Spinal cord (tissue), 10 donors: ENCODE results near the gene HMOX2. TPM values are rescaled to one million over a fixed set of nuclear protein-coding genes. Genes with fewer than 3 reads are reported as not detected.

Experiments used
- DNase-seq, 6 donors: peaks; one replicate each; pipeline versions ENCODE4 v3.0.0 to v3.0.0-alpha.2; 2013 to 2015; ENCODE audit warnings: low spot score in 6 of 6, low read depth in 4 of 6
- H3K27ac ChIP-seq: one replicate; pipeline ENCODE4 v1.5.1; 2013; ENCODE audit warnings: low read depth, low read length, control low read depth
- H3K27me3 ChIP-seq: one replicate; pipeline ENCODE4 v1.6.1; 2013; ENCODE audit warnings: low read length; ENCODE audit not compliant: control insufficient read depth, insufficient read depth
- H3K36me3 ChIP-seq: one replicate; pipeline ENCODE4 v1.6.1; 2013; ENCODE audit warnings: low read length; ENCODE audit not compliant: control insufficient read depth, insufficient read depth
- H3K4me1 ChIP-seq: one replicate; pipeline ENCODE4 v1.6.1; 2013; ENCODE audit warnings: low read length; ENCODE audit not compliant: control insufficient read depth, insufficient read depth
- H3K4me3 ChIP-seq: one replicate; pipeline ENCODE4 v1.5.1; 2013; ENCODE audit warnings: low read depth, low read length, control low read depth
- H3K9me3 ChIP-seq: one replicate; pipeline ENCODE4 v1.6.1; 2013; ENCODE audit warnings: low read length; ENCODE audit not compliant: control insufficient read depth, insufficient read depth
- WGBS: methylation state at CpG from one replicate; pipeline ENCODE4 v1.1.5; 2013; ENCODE audit warnings: missing lambda C conversion rate; ENCODE audit not compliant: insufficient coverage; 5-methylcytosine and 5-hydroxymethylcytosine counted together
- polyA plus RNA-seq, 2 donors: library from polyadenylated mRNA; unstranded; fragments of 120-200 nt; gene quantifications; one replicate each; pipeline ENCODE4 v1.2.1, GENCODE V29; 2013; ENCODE audit not compliant: insufficient read length in 2 of 2
- total RNA-seq, 2 donors: library from RNA; depleted of rRNA in 1 of 2; stranded (reverse); fragments of 120-200 nt in 1 of 2; fragments of >200 nt in 1 of 2; gene quantifications; one replicate each; pipeline versions ENCODE4 v1.2.3 to v1.2.4, GENCODE V29; 2013 to 2014
- donor health status: healthy.

The HMOX2 gene
- total and polyA plus RNA-seq, 4 donors: 64.5 to 130 (median 90.1) TPM

DNA sequence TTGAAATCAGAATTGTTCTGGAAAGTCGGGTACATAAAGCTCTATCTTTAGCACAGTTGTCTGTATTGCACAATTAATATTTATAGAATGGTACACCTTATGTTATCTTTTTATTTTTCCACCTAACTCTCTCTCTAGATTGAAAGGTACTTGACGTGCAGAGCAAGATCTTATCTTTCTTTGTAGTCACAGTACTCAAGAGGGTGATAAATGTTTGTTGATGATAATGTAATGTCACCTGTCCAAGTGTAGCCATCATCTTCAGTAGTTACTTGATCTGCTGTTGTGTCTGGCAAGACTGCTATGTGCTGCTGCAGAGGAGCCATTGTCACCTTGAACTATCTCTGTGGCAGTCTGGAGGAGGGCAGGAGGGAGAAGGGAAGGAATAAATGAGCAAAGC, 5.3 kb downstream of the HMOX2 start:
- no CpG with 5 or more reads among the region's 2 CpGs for WGBS
- no peak overlapping the region for H3K27ac ChIP-seq
- no peak overlapping the region for H3K4me3 ChIP-seq
- H3K27me3 ChIP-seq: no peaks in the 10 kb centered on the region
- peaks cover 13% of the 10 kb centered on the region for H3K4me1 ChIP-seq
- H3K9me3 ChIP-seq: no peaks in the 10 kb centered on the region
- DNase-seq: no peak
- peaks cover 19% of the 10 kb centered on the region for H3K36me3 ChIP-seq

DNA sequence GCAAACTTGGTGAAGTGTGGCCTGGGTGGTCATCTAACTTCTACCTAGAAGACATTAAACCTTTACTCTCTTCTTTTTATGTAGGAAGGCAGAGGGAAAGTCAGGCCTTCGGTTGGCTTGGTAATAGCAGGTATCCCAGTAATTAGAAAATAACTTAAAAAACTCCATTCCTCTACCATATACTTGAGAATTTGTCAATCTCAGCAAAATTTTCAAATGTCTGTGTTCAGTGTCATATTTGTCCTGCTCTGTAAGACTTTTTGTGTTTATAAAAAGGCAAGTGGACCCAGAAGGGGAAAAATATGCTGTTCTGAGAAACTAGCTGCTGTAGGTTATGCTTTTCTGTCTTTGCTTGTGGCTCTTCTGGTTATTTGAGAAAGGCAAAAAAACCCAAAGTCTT, 5.8 kb downstream of the HMOX2 start:
- peaks cover 8% of the 10 kb centered on the region for H3K4me1 ChIP-seq
- H3K36me3 ChIP-seq: peaks cover 21% of the 10 kb centered on the region
- H3K4me3 ChIP-seq: no peak overlapping the region
- H3K9me3 ChIP-seq: no peaks in the 10 kb centered on the region
- DNase-seq: no peak
- H3K27ac ChIP-seq: no peak overlapping the region
- H3K27me3 ChIP-seq: no peaks in the 10 kb centered on the region
- WGBS: no CpG with 5 or more reads among the region's 1 CpG

DNA sequence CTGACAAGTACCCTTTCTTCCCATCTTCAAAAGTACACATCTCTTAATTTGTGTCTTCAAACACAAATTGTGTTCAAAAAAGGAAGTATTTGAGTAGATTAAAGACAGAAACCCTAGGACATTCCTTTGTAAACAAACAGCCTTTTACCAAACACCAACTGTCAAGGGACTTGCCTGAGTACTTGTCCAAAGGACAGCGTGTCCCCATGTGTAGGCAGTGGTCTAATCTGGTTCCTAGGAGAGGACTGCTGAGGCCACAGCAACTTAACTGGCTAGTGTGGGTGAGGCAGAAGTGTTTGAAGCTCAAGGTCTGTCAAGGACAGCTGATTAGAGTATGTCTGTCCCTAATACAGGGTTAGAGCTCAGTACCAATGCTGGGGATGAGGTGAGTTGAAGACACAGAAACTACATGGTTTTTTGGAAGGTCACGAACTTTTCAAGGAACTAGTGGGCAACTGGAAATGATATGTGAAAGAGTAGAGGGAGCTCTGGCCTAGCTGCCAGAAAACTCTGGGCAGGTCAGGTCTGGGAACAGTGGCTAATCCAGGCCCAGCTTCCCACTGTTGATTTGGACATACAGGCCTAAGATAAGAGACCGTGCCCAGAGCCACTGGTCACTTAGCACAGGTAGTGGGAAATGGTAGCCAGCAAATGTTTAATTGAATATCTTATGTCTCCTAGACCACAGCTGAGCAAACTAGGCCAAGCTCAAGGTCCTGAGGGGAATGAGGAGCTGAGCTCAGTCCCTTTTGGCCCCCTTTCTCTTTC, 10.1 kb downstream of the HMOX2 start:
- H3K27ac ChIP-seq: no peak overlapping the region
- no peaks in the 10 kb centered on the region for H3K9me3 ChIP-seq
- WGBS: 95% methylated on average over 3 of the region's 3 CpGs
- peaks cover 30% of the 10 kb centered on the region for H3K36me3 ChIP-seq
- DNase-seq: no peak
- no peaks in the 10 kb centered on the region for H3K4me1 ChIP-seq
- H3K4me3 ChIP-seq: no peak overlapping the region
- H3K27me3 ChIP-seq: no peaks in the 10 kb centered on the region

DNA sequence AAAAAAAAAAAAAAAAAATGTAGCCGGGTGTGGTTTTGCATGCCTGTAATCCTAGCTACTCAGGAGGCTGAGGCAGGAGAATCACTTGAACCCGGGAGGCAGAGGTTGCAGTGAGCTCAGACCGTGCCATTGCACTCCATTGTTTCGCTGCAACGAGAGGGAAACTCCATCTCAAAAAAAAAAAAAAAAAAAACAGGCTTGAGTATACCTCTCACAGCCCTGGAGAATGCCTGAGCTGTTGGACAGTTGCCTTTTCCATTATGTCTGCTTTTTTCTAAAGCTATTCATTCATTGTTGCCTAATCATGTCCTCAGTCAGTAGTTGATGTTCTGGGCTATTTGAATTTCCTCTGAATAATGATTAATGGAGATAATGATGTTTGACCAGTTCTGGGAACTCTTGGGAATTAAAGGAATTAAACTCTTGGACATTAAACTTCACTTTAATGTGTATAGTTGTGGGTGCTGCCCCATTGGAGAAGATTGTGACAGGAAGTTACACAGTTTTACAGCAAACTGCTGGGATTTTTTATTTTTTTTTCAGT, 11.8 kb downstream of the HMOX2 start:
- WGBS: 39% methylated on average over 4 of the region's 5 CpGs
- no peak overlapping the region for H3K27ac ChIP-seq
- peaks cover 30% of the 10 kb centered on the region for H3K36me3 ChIP-seq
- no peak overlapping the region for H3K4me3 ChIP-seq
- H3K9me3 ChIP-seq: no peaks in the 10 kb centered on the region
- no peak for DNase-seq
- H3K27me3 ChIP-seq: no peaks in the 10 kb centered on the region
- no peaks in the 10 kb centered on the region for H3K4me1 ChIP-seq

DNA sequence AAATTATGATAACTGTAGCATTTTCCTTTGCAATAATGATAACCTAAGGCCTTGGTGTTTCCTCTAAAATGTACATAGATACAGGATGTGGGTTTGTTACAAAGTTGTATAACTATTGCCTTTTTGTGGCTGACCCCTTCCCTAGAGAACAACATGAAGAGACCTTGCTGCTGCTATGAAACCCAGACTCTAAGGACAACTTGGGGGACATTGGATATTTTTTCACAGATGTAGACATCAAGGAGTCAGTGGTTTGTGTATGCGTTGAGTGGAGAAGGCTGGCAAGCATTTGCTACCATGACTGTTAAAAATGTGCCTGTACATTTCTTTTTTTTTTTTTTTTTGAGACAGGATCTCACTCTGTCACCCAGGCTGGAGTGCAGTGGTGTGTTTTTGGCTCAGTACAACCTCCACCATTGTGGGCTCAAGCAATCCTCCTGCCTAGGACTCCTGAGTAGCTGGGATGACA, 12.3 kb downstream of the HMOX2 start:
- no peak overlapping the region for H3K4me3 ChIP-seq
- no peak for DNase-seq
- H3K4me1 ChIP-seq: no peaks in the 10 kb centered on the region
- peaks cover 29% of the 10 kb centered on the region for H3K36me3 ChIP-seq
- no peak overlapping the region for H3K27ac ChIP-seq
- no peaks in the 10 kb centered on the region for H3K27me3 ChIP-seq
- H3K9me3 ChIP-seq: no peaks in the 10 kb centered on the region
- whole genome bisulfite sequencing: 100% methylated on average over 1 of the region's 1 CpG

DNA sequence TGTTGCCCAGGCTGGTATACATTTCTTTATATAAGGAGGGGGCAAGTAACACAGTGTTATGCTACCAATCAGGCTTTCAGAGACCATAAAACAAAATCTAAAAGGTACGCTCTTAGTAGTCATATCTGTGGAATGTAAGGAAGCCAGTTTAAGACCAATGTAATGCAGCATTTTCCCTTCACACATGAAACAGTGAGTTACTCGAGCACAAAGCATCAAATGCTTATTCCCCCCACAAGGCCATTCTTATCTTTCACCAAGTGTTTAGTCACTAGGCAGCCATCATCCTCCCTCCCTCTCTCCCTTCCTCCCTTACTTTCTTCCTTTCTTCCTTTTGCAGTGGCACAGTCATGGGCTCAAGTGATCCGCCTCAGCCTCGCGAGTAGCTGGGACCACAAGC, 12.8 kb downstream of the HMOX2 start:
- Histone ChIP-seq H3K4me1 (no peaks in the 10 kb centered on the region), H3K27me3 (no peaks in the 10 kb centered on the region), H3K27ac (no peak overlapping the region), H3K9me3 (no peaks in the 10 kb centered on the region), H3K36me3 (peaks cover 28% of the 10 kb centered on the region), H3K4me3 (no peak overlapping the region)
- DNase-seq: no peak
- WGBS: 89% methylated on average over 2 of the region's 5 CpGs

DNA sequence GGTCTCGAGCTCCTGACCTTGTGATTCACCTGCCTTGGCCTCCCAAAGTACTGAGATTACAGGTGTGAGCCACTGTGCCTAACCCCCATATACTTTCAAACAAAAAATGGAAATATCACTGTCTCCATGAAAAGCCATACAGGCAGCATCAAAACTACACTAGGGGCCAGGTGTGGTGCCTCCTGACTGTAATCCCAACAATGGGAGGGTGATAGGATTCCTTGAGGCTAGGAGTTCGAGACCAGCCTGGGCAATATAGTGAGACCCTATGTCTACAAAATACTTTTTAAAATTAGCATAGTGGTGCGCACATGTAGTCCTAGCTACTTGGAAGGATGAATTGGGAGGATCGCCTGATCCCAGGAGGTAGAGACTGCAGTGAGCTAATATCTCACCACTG, 15.7 kb downstream of the HMOX2 start:
- H3K27me3 ChIP-seq: no peaks in the 10 kb centered on the region
- no peaks in the 10 kb centered on the region for H3K9me3 ChIP-seq
- no peaks in the 10 kb centered on the region for H3K4me1 ChIP-seq
- no CpG with 5 or more reads among the region's 4 CpGs for WGBS
- no peak overlapping the region for H3K4me3 ChIP-seq
- H3K36me3 ChIP-seq: peaks cover 18% of the 10 kb centered on the region
- DNase-seq: no peak
- H3K27ac ChIP-seq: no peak overlapping the region

DNA sequence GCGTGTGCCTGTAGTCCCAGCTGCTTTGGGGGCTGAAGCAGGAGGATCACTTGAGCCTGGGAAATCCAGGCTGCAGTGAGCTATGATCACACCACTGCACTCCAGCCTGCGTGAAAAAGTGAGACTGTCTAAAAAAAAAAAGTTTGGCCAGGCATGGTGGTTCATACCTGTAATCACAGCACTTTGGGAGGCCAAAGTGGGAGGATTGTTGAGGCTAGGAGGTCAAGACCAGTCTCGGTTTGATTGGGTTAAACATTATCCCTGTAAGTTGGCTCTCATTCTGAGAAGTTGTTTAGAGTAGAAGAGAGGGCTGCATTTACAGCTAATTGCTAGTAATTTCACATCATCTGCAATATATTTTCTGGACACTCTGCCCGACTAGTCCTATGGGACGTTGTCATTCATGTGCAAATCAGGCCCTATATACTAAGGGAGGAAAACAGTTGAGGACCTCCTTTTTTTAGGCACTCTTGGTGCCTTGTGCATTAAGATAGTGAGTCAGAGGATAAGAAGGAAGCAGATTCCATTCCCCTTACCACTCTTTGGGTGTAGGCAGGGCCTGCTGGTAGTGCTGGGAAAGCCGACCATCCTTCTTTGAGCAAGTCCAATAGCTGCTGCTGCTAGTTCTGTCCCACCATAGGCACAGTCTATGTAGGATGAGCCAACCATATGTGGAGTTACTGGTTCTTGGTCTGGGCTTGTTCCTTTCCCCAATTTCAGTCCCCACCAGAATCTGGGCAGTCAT, 18.7 kb downstream of the HMOX2 start:
- no peak for DNase-seq
- H3K9me3 ChIP-seq: no peaks in the 10 kb centered on the region
- H3K27me3 ChIP-seq: no peaks in the 10 kb centered on the region
- 100% methylated on average over 2 of the region's 6 CpGs for WGBS
- H3K4me1 ChIP-seq: peaks cover under 1% of the 10 kb centered on the region
- H3K4me3 ChIP-seq: no peak overlapping the region
- H3K27ac ChIP-seq: no peak overlapping the region
- peaks cover 4% of the 10 kb centered on the region for H3K36me3 ChIP-seq

DNA sequence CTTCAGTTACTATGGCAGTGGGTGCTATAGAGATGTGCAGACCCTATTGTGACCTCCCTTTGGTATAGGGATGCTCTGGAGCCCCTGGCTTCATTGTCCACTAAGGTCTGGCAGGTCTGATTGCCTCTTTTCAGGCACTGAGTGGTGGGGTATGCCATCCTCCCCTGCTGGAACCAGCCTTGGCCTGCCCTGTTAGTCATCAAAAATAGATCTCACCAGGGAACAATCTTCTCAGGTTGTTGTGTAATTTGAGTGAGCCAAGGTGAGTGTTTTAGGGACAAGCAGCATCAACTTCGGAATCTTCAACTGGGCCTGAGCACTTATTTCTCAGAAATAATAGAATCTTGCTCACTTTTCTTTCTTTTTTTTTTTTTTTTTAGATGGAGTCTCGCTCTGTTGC, 19.6 kb downstream of the HMOX2 start:
- H3K4me1 ChIP-seq: peaks cover 5% of the 10 kb centered on the region
- DNase-seq: no peak
- H3K4me3 ChIP-seq: no peak overlapping the region
- no peaks in the 10 kb centered on the region for H3K9me3 ChIP-seq
- peaks cover 4% of the 10 kb centered on the region for H3K36me3 ChIP-seq
- H3K27ac ChIP-seq: no peak overlapping the region
- no peaks in the 10 kb centered on the region for H3K27me3 ChIP-seq
- WGBS: no CpG with 5 or more reads among the region's 2 CpGs
